Liver (tissue), 9 donors: ENCODE data around the gene ADGRB2. TPM values are rescaled to one million over a fixed set of nuclear protein-coding genes. Genes with fewer than 3 reads are reported as not detected.

Experiments
- DNase-seq: peaks from one replicate; pipeline ENCODE4 v3.0.0-alpha.2; 2017; ENCODE audit warnings: low spot score
- H3K27ac ChIP-seq, 2 donors: one replicate each; pipeline ENCODE4 v1.7.0; 2013; ENCODE audit warnings: inconsistent platforms in 2 of 2, low read length in 2 of 2, control low read depth in 1 of 2, low read depth in 1 of 2, mild to moderate bottlenecking in 1 of 2
- H3K27me3 ChIP-seq, 4 donors: one replicate each; pipeline versions ENCODE4 v1.6.1 to v1.7.0; 2013; ENCODE audit warnings: low read length in 3 of 4, inconsistent platforms in 1 of 4, mild to moderate bottlenecking in 1 of 4, moderate library complexity in 1 of 4; ENCODE audit not compliant: control insufficient read depth in 4 of 4, insufficient read depth in 4 of 4
- H3K36me3 ChIP-seq, 4 donors: one replicate each; pipeline versions ENCODE4 v1.6.1 to v1.7.0; 2013; ENCODE audit warnings: low read length in 3 of 4, mild to moderate bottlenecking in 3 of 4, low read depth in 1 of 4, moderate library complexity in 1 of 4; ENCODE audit not compliant: control insufficient read depth in 4 of 4, insufficient read depth in 3 of 4
- H3K4me1 ChIP-seq, 4 donors: one replicate each; pipeline versions ENCODE4 v1.6.1 to v1.7.0; 2013; ENCODE audit warnings: low read length in 3 of 4, mild to moderate bottlenecking in 3 of 4, moderate library complexity in 1 of 4; ENCODE audit not compliant: control insufficient read depth in 4 of 4, insufficient read depth in 4 of 4
- H3K4me3 ChIP-seq, 3 donors: one replicate each; pipeline versions ENCODE4 v1.6.1 to v1.7.0; 2013; ENCODE audit warnings: low read length in 3 of 3, control low read depth in 1 of 3, low read depth in 1 of 3, mild to moderate bottlenecking in 1 of 3
- H3K9ac ChIP-seq, 2 donors: one replicate each; pipeline ENCODE4 v1.7.0; 2013; ENCODE audit warnings: low read length in 2 of 2, mild to moderate bottlenecking in 2 of 2, moderate library complexity in 2 of 2, control low read depth in 1 of 2, low read depth in 1 of 2
- H3K9me3 ChIP-seq, 4 donors: one replicate each; pipeline versions ENCODE4 v1.6.1 to v1.7.0; 2013; ENCODE audit warnings: low read length in 3 of 4; ENCODE audit not compliant: control insufficient read depth in 4 of 4
- EGR1 ChIP-seq, 2 donors: IDR thresholded peaks; 2 replicates each; pipeline ENCODE4 v1.6.1; 2016 to 2018; ENCODE audit warnings: antibody characterized with exemption in 2 of 2, low read depth in 2 of 2
- FOXA1 ChIP-seq: IDR thresholded peaks from 2 replicates; pipeline ENCODE4 v1.6.1; 2016; ENCODE audit warnings: antibody characterized with exemption
- FOXA2 ChIP-seq: IDR thresholded peaks from 2 replicates; pipeline ENCODE4 v1.6.1; 2016; ENCODE audit warnings: antibody characterized with exemption
- GABPA ChIP-seq, 2 donors: IDR thresholded peaks in 1 of 2; conservative IDR thresholded peaks in 1 of 2; 2 replicates each; pipeline ENCODE4 v1.6.1; 2016; ENCODE audit warnings: antibody characterized with exemption in 2 of 2, mild to moderate bottlenecking in 1 of 2, moderate library complexity in 1 of 2
- HNF4A ChIP-seq, 2 donors: conservative IDR thresholded peaks; 2 replicates each; pipeline ENCODE4 v1.6.1; 2016; ENCODE audit warnings: antibody characterized with exemption in 2 of 2, mild to moderate bottlenecking in 2 of 2
- HNF4G ChIP-seq: IDR thresholded peaks from 2 replicates; pipeline ENCODE4 v1.6.1; 2016; ENCODE audit warnings: antibody characterized with exemption
- MAX ChIP-seq: IDR thresholded peaks from 2 replicates; pipeline ENCODE4 v1.6.1; 2016; ENCODE audit warnings: antibody characterized with exemption
- NR2F2 ChIP-seq: IDR thresholded peaks from 2 replicates; pipeline ENCODE4 v1.6.1; 2016; ENCODE audit warnings: antibody characterized with exemption
- RAD21 ChIP-seq, 2 donors: IDR thresholded peaks; 2 replicates each; pipeline ENCODE4 v1.6.1; 2016; ENCODE audit warnings: antibody characterized with exemption in 2 of 2, mild to moderate bottlenecking in 2 of 2
- RXRA ChIP-seq, 2 donors: IDR thresholded peaks; 2 replicates each; pipeline ENCODE4 v1.6.1; 2017 to 2018; ENCODE audit warnings: antibody characterized with exemption in 2 of 2, mild to moderate bottlenecking in 1 of 2
- SP1 ChIP-seq: IDR thresholded peaks from 2 replicates; pipeline ENCODE4 v1.6.1; 2018; ENCODE audit warnings: antibody characterized with exemption, mild to moderate bottlenecking
- TAF1 ChIP-seq: conservative IDR thresholded peaks from 2 replicates; pipeline ENCODE4 v1.6.1; 2016; ENCODE audit warnings: antibody characterized with exemption, mild to moderate bottlenecking
- YY1 ChIP-seq: IDR thresholded peaks from 2 replicates; pipeline ENCODE4 v1.6.1; 2016; ENCODE audit warnings: antibody characterized with exemption, mild to moderate bottlenecking
- WGBS: extraction: QIAGEN DNeasy Blood & Tissue Kit; methylation state at CpG from one replicate; pipeline ENCODE4 v1.1.7; 2013; 5-methylcytosine and 5-hydroxymethylcytosine counted together
- polyA plus RNA-seq, 2 donors: library from polyadenylated mRNA; stranded (reverse) in 1 of 2; unstranded in 1 of 2; fragments of 200-250 nt in 1 of 2; fragments of >200 nt in 1 of 2; fragmentation: Nextera tagmentation in 1 of 2; extraction: Ambion mirVana in 1 of 2; gene quantifications; one replicate each; pipeline versions ENCODE4 v1.2.1 to v1.2.3, GENCODE V29; 2013 to 2015
- total RNA-seq, 2 donors: library from RNA; depleted of rRNA; stranded (reverse); fragments of >200 nt; gene quantifications; one replicate each; pipeline ENCODE4 v1.2.3, GENCODE V29; 2014
- TF ChIP-seq, protein P1 (sequence below): IDR thresholded peaks from 2 replicates; pipeline ENCODE4 v1.6.1; 2016; ENCODE audit warnings: antibody characterized with exemption, mild to moderate bottlenecking
- TF ChIP-seq, protein P2 (sequence below): IDR thresholded peaks from 2 replicates; pipeline ENCODE4 v1.6.1; 2016; ENCODE audit warnings: antibody characterized with exemption
- TF ChIP-seq, protein P3 (sequence below): IDR thresholded peaks from 2 replicates; pipeline ENCODE4 v1.6.1; 2016; ENCODE audit warnings: antibody characterized with exemption
- TF ChIP-seq, protein P4 (sequence below): fragments of 150-350 bp; IDR thresholded peaks from 2 replicates; pipeline ENCODE4 v1.5.1; 2017; ENCODE audit warnings: improper control_type of control experiment, low read depth, low read length; ENCODE audit not compliant: missing input control
- donor health status: healthy.
- donor health status: healthy.
- donor health status: healthy.
- donor health status: healthy.
- donor health status: healthy.

Gene ADGRB2
- total and polyA plus RNA-seq, 4 donors, result under 0.01 to 0.05 (median 0.05) TPM; not detected in 1

DNA sequence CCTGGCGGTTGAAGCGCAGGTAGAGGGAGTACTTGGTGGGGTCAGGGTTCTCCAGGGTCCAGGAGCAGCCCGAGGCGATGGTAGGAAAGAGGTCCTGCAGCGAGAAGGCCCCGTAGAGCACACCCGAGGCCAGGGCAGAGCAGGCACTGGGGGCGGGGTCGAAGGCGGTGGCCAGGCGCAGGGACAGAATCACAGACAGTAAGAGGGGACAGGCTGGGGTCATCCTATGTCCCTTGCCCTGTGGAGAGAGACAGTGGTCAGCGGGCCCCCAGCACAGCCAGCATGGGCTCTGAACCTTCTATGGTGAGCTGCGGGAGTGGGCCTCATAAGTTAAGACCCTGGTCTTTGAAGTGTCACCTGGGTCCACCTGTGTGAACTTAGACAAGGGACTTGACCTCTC, 7.6 kb downstream of the ADGRB2 start:
- Histone ChIP-seq H3K9ac (no peak overlapping the region), H3K9me3 (no peaks in the 10 kb centered on the region), H3K36me3 (no peaks in the 10 kb centered on the region), H3K4me3 (no peak overlapping the region), H3K27me3 (peaks cover 0 to 3% (median 1%) of the 10 kb centered on the region in 4 donors), H3K27ac (no peak overlapping the region), H3K4me1 (peaks cover 7 to 22% (median 10%) of the 10 kb centered on the region in 4 donors)
- DNase-seq, result no peak
- WGBS, result 92% methylated on average over 13 of the region's 13 CpGs
- no peak for TF ChIP-seq HNF4A (conservative IDR thresholded peaks at IDR 0.05)
- TF ChIP-seq FOXA2, result no peak
- TF ChIP-seq MAX, result no peak
- TF ChIP-seq, protein P1, sequence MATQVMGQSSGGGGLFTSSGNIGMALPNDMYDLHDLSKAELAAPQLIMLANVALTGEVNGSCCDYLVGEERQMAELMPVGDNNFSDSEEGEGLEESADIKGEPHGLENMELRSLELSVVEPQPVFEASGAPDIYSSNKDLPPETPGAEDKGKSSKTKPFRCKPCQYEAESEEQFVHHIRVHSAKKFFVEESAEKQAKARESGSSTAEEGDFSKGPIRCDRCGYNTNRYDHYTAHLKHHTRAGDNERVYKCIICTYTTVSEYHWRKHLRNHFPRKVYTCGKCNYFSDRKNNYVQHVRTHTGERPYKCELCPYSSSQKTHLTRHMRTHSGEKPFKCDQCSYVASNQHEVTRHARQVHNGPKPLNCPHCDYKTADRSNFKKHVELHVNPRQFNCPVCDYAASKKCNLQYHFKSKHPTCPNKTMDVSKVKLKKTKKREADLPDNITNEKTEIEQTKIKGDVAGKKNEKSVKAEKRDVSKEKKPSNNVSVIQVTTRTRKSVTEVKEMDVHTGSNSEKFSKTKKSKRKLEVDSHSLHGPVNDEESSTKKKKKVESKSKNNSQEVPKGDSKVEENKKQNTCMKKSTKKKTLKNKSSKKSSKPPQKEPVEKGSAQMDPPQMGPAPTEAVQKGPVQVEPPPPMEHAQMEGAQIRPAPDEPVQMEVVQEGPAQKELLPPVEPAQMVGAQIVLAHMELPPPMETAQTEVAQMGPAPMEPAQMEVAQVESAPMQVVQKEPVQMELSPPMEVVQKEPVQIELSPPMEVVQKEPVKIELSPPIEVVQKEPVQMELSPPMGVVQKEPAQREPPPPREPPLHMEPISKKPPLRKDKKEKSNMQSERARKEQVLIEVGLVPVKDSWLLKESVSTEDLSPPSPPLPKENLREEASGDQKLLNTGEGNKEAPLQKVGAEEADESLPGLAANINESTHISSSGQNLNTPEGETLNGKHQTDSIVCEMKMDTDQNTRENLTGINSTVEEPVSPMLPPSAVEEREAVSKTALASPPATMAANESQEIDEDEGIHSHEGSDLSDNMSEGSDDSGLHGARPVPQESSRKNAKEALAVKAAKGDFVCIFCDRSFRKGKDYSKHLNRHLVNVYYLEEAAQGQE, result no peak
- no peak for TF ChIP-seq FOXA1
- TF ChIP-seq RAD21 (IDR thresholded peaks at IDR 0.05), result no peak
- TF ChIP-seq HNF4G, result no peak
- no peak for TF ChIP-seq NR2F2
- TF ChIP-seq YY1, result no peak
- no peak for TF ChIP-seq RXRA (IDR thresholded peaks at IDR 0.05)
- TF ChIP-seq, protein P2, sequence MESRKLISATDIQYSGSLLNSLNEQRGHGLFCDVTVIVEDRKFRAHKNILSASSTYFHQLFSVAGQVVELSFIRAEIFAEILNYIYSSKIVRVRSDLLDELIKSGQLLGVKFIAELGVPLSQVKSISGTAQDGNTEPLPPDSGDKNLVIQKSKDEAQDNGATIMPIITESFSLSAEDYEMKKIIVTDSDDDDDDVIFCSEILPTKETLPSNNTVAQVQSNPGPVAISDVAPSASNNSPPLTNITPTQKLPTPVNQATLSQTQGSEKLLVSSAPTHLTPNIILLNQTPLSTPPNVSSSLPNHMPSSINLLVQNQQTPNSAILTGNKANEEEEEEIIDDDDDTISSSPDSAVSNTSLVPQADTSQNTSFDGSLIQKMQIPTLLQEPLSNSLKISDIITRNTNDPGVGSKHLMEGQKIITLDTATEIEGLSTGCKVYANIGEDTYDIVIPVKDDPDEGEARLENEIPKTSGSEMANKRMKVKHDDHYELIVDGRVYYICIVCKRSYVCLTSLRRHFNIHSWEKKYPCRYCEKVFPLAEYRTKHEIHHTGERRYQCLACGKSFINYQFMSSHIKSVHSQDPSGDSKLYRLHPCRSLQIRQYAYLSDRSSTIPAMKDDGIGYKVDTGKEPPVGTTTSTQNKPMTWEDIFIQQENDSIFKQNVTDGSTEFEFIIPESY, result no peak
- TF ChIP-seq, protein P3, sequence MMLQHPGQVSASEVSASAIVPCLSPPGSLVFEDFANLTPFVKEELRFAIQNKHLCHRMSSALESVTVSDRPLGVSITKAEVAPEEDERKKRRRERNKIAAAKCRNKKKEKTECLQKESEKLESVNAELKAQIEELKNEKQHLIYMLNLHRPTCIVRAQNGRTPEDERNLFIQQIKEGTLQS, result no peak
- no peak for TF ChIP-seq SP1
- TF ChIP-seq EGR1 (IDR thresholded peaks at IDR 0.05; ENCODE audit: low read depth in 2 of 2), result no peak
- no peak for TF ChIP-seq GABPA (IDR thresholded peaks at IDR 0.05 in 1 of 2, conservative IDR thresholded peaks at IDR 0.05 in 1 of 2)

- no peaks in the 10 kb centered on the region for H3K36me3 ChIP-seq
- H3K9ac ChIP-seq, result no peak overlapping the region
- H3K27me3 ChIP-seq, result no peaks in the 10 kb centered on the region
- DNase-seq, result no peak
- H3K27ac ChIP-seq, result no peak overlapping the region
- peaks cover 7 to 18% (median 10%) of the 10 kb centered on the region in 4 donors for H3K4me1 ChIP-seq
- no peaks in the 10 kb centered on the region for H3K9me3 ChIP-seq
- WGBS, result 93% methylated on average over 30 of the region's 30 CpGs
- no peak overlapping the region for H3K4me3 ChIP-seq
- TF ChIP-seq SP1, result no peak
- no peak for TF ChIP-seq TAF1
- TF ChIP-seq FOXA1, result no peak
- TF ChIP-seq, protein P4, sequence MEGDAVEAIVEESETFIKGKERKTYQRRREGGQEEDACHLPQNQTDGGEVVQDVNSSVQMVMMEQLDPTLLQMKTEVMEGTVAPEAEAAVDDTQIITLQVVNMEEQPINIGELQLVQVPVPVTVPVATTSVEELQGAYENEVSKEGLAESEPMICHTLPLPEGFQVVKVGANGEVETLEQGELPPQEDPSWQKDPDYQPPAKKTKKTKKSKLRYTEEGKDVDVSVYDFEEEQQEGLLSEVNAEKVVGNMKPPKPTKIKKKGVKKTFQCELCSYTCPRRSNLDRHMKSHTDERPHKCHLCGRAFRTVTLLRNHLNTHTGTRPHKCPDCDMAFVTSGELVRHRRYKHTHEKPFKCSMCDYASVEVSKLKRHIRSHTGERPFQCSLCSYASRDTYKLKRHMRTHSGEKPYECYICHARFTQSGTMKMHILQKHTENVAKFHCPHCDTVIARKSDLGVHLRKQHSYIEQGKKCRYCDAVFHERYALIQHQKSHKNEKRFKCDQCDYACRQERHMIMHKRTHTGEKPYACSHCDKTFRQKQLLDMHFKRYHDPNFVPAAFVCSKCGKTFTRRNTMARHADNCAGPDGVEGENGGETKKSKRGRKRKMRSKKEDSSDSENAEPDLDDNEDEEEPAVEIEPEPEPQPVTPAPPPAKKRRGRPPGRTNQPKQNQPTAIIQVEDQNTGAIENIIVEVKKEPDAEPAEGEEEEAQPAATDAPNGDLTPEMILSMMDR, result no peak
- TF ChIP-seq RXRA (IDR thresholded peaks at IDR 0.05), result no peak
- TF ChIP-seq RAD21 (IDR thresholded peaks at IDR 0.05), result no peak
- TF ChIP-seq MAX, result no peak
- TF ChIP-seq GABPA (IDR thresholded peaks at IDR 0.05 in 1 of 2, conservative IDR thresholded peaks at IDR 0.05 in 1 of 2), result no peak
- no peak for TF ChIP-seq NR2F2
- TF ChIP-seq, protein P2, result no peak
- TF ChIP-seq, protein P1, result no peak
These were observed 8.2 kb downstream of the ADGRB2 start for GRCh38 chr1:31755850-31756492.
